Dermis microvascular lymphatic vessel endothelial cell (primary cell): ENCODE measurements around the gene MGST2. TPM values are rescaled to one million over a fixed set of nuclear protein-coding genes. Genes with fewer than 3 reads are reported as not detected.
A peak's percentile ranks its signal among the peaks of the same experiment; 100 is the strongest.

Experiments used
- DNase-seq, 2 donors: peaks; one replicate each; pipeline versions ENCODE4 v3.0.0 to v3.0.0-alpha.2; 2010; ENCODE audit warnings: low read depth in 2 of 2
- total RNA-seq: library from RNA; depleted of rRNA; stranded (reverse); fragments of >200 nt; gene quantifications from 2 replicates; pipeline ENCODE4 v1.2.1, GENCODE V29; 2014

The MGST2 gene
- total RNA-seq, 1 donor from 2014 or later: 61.4 TPM

- DNase-seq: no peak
Observed at GRCh38 chr4:139736661-139737060, 71.0 kb downstream of the MGST2 start.

- no peak for DNase-seq
Observed at GRCh38 chr4:139738846-139739613, 73.4 kb downstream of the MGST2 start.

GRCh38 chr4:139740121-139740520 is 74.5 kb downstream of the MGST2 start:
- DNase-seq: no peak

- peak; percentile 91 to 93 for DNase-seq
Observed at GRCh38 chr4:139740531-139741041, 75.0 kb downstream of the MGST2 start.

GRCh38 chr4:139743027-139743426 is 77.4 kb downstream of the MGST2 start:
- DNase-seq: no peak

GRCh38 chr4:139744232-139744631 is 78.6 kb downstream of the MGST2 start:
- no peak for DNase-seq

GRCh38 chr4:139745111-139745639 is 79.6 kb downstream of the MGST2 start:
- no peak for DNase-seq

- DNase-seq: no peak
Observed at GRCh38 chr4:139746431-139747171, 81.0 kb downstream of the MGST2 start.

GRCh38 chr4:139749338-139749737 is 83.7 kb downstream of the MGST2 start:
- peak in 1 of 2 donors; percentile 40 for DNase-seq

- no peak for DNase-seq
Observed at GRCh38 chr4:139749835-139750498, 84.3 kb downstream of the MGST2 start.

GRCh38 chr4:139753686-139754085 is 88.1 kb downstream of the MGST2 start:
- DNase-seq: no peak

Other genes with a start within 250 kb of the MGST2 start
- gene RAB33B, start 211.7 kb upstream of the MGST2 start, total RNA-seq: 12.1 and 15.3 TPM in 2 replicates
- 44.4 and 51.1 TPM in 2 replicates for gene SETD7, start 109.6 kb upstream of the MGST2 start, total RNA-seq